ENCODE results near the gene PLA2G10. TPM values are rescaled to one million over a fixed set of nuclear protein-coding genes. Genes with fewer than 3 reads are reported as not detected.
"Not testable (repeated sequence)": the region's sequence is repeated elsewhere in the genome, so short reads cannot be mapped to it uniquely, and the experiment has no call there.

PLA2G10 gene
- total and polyA plus RNA-seq, 2 donors from 2014 or later: not detected

DNA sequence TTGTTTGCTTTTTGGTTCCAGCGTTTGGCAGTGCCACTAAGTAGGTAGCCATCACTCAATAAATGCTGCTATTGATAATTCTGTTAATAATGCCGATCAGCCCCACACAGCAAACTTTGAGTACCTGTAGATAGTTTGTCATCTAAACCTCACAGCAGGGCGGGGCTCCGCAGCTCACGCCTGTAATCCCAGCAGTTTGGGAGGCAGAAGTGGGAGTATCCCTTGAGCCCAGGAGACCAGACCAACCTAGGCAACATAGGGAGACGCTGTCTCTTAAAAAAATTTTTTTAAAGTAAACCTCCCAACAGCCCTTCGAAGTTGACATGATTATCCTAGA lies 59.8 kb downstream of the PLA2G10 start:
- intact Hi-C loops (cut with DNase I): no loop called here
- H3K9ac ChIP-seq (ENCODE audit: low read length in 3 of 3): no peak overlapping the region
- H3K4me3 ChIP-seq (ENCODE audit: low read length in 3 of 3): peak overlapping the region in 2 of 3 donors; percentile 87 to 88
- TF ChIP-seq, protein P1, sequence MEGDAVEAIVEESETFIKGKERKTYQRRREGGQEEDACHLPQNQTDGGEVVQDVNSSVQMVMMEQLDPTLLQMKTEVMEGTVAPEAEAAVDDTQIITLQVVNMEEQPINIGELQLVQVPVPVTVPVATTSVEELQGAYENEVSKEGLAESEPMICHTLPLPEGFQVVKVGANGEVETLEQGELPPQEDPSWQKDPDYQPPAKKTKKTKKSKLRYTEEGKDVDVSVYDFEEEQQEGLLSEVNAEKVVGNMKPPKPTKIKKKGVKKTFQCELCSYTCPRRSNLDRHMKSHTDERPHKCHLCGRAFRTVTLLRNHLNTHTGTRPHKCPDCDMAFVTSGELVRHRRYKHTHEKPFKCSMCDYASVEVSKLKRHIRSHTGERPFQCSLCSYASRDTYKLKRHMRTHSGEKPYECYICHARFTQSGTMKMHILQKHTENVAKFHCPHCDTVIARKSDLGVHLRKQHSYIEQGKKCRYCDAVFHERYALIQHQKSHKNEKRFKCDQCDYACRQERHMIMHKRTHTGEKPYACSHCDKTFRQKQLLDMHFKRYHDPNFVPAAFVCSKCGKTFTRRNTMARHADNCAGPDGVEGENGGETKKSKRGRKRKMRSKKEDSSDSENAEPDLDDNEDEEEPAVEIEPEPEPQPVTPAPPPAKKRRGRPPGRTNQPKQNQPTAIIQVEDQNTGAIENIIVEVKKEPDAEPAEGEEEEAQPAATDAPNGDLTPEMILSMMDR (IDR thresholded peaks at IDR 0.05; ENCODE audit: borderline replicate concordance, extremely low read depth, insufficient read depth): no peak
- H3K27me3 ChIP-seq (ENCODE audit: control insufficient read depth, insufficient read depth, low read length): no peaks in the 10 kb centered on the region
- H3K36me3 ChIP-seq (ENCODE audit: control insufficient read depth in 2 of 3, insufficient read depth in 3 of 3, low read length in 3 of 3): no peaks in the 10 kb centered on the region
- peaks cover 0 to 27% (median 17%) of the 10 kb centered on the region in 3 donors for H3K4me1 ChIP-seq (ENCODE audit: control insufficient read depth in 2 of 3, insufficient read depth in 2 of 3, low read depth in 1 of 3, low read length in 3 of 3)
- peak in 1 of 5 donors; percentile 46 for DNase-seq
- H3K9me3 ChIP-seq (ENCODE audit: control insufficient read depth in 2 of 3, insufficient read depth in 1 of 3, low read length in 3 of 3): no peaks in the 10 kb centered on the region
- no peak overlapping the region for H3K27ac ChIP-seq (ENCODE audit: low read depth in 2 of 2, low read length in 2 of 2)
- FAIRE-seq: no peak

DNA sequence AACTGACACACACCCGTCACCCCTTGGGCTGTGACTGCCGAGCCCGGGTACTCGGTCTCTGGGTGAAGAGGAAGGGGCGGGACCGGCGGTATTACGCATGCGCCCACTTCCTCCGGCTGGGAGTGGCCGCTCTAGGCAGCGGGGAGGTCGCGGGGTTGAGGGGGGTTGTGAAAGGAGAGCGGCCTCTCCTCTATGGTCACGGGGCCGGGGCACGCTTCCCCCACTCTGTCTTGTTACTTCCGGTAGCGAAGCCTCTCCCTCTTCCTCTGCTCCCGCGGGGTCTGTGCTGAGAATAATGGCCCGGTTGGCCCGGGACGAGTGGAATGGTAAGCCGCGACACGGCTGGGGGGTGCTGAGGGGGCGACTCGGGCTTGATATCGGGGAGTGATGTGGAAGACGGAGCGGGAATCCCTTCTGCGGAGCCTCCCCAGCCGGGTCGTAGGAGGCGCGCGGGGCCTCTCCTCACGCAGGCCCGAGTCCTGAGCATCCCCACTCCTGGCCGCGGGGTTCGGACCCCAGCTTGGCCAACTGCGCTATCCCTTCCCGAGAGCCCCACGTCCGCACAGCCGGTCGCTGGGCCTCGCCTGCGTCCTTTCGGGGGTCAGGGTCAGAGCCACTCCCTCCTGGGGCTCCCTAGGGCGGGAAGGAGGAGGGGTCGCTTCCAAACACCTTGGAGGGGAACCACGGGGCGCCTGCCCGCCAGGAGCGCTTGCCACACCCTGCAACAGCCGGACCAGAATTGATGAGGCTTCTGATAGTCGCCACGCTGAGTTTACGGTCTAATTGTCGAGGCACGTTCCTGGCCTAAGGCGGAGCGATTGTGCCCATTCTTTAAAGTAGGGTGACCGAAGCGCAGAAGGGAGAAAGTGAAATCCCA lies 61.2 kb downstream of the PLA2G10 start, which contains the start of gene BFAR:
Gene BFAR, plus strand, starts transcription at position 259 of the 877 bp plus-strand sequence. CDS start 11,396 bp downstream, outside the sequence.
- DNase-seq: peak; percentile 98 to 100 (median 99)
- Histone ChIP-seq H3K27ac (ENCODE audit: low read depth in 2 of 2, low read length in 2 of 2) (peak within 1 kb of the TSS; percentile 78 to 98), H3K9ac (ENCODE audit: low read length in 3 of 3) (peak within 1 kb of the TSS; percentile 79 to 95 (median 85)), H3K9me3 (ENCODE audit: control insufficient read depth in 2 of 3, insufficient read depth in 1 of 3, low read length in 3 of 3) (no peaks in the 10 kb centered on the region), H3K27me3 (ENCODE audit: control insufficient read depth, insufficient read depth, low read length) (no peaks in the 10 kb centered on the region), H3K4me1 (ENCODE audit: control insufficient read depth in 2 of 3, insufficient read depth in 2 of 3, low read depth in 1 of 3, low read length in 3 of 3) (peaks cover 2 to 27% (median 24%) of the 10 kb centered on the region in 3 donors), H3K4me3 (ENCODE audit: low read length in 3 of 3) (peak within 1 kb of the TSS; percentile 87 to 89 (median 88)), H3K36me3 (ENCODE audit: control insufficient read depth in 2 of 3, insufficient read depth in 3 of 3, low read length in 3 of 3) (no peaks in the 10 kb centered on the region)
- FAIRE-seq: peak; percentile 17
- TF ChIP-seq, protein P1 (IDR thresholded peaks at IDR 0.05; ENCODE audit: borderline replicate concordance, extremely low read depth, insufficient read depth): no peak
- intact Hi-C loops (cut with DNase I): no loop called here

DNA sequence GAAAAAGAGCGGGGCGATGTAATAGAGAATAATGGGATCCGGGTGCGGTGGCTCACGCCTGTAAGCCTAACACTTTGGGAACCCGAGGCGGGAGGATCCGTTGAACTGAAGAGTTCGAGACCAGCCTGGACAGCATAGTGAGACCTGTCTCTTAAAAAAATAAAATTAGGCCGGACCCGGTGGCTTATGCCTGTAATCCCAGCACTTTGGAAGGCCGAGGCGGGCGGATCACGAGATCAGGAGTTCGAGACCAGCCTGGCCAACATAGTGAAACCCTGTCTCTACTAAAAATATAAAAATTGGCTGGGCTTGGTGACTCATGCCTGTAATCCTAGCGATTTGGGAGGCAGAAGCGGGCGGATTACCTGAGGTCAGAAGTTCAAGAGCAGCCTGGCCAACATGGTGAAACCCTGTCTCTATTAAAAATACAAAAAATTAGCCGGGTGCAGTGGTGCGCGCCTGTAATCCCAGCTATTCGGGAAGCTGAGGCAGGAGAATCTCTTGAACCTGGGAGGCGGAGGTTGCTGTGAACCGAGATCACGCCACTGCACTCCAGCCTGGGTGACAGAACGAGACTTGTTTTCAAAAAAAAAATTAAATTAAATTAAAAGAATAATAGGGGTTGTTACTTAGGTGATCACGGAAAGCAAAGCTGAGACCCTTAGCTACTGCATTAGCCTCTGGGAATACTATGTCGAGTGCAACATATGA lies 63.3 kb downstream of the PLA2G10 start:
- not testable (repeated sequence) for FAIRE-seq

More for the DNA sequence above, 63.3 kb downstream of the PLA2G10 start:
- H3K9me3 ChIP-seq (ENCODE audit: control insufficient read depth in 2 of 3, insufficient read depth in 1 of 3, low read length in 3 of 3); H3K36me3 ChIP-seq (ENCODE audit: control insufficient read depth in 2 of 3, insufficient read depth in 3 of 3, low read length in 3 of 3); H3K27me3 ChIP-seq (ENCODE audit: control insufficient read depth, insufficient read depth, low read length); intact Hi-C loops (cut with DNase I): not testable (repeated sequence)
- peak overlapping the region; percentile 82 to 91 (median 87) for H3K4me3 ChIP-seq (ENCODE audit: low read length in 3 of 3)
- DNase-seq: peak in 1 of 5 donors; percentile 73
- peak overlapping the region; percentile 85 to 88 for H3K27ac ChIP-seq (ENCODE audit: low read depth in 2 of 2, low read length in 2 of 2)
- H3K9ac ChIP-seq (ENCODE audit: low read length in 3 of 3): peak overlapping the region; percentile 37 to 71 (median 44)
- peaks cover 2 to 24% (median 20%) of the 10 kb centered on the region in 3 donors for H3K4me1 ChIP-seq (ENCODE audit: control insufficient read depth in 2 of 3, insufficient read depth in 2 of 3, low read depth in 1 of 3, low read length in 3 of 3)

Measured in kidney (tissue), 14 donors.